Mammary epithelial cell (primary cell): Measurements from ENCODE around the gene KRT74.

Experiments used
- CTCF ChIP-seq, 2 donors: IDR thresholded peaks in 1 of 2; conservative IDR thresholded peaks in 1 of 2; 2 replicates each; pipeline ENCODE4 v1.5.1; 2011 to 2012; ENCODE audit warnings: inconsistent platforms in 2 of 2, low read length in 2 of 2, mild to moderate bottlenecking in 2 of 2, control low read depth in 1 of 2, low read depth in 1 of 2; ENCODE audit not compliant: insufficient read depth in 1 of 2; ENCODE audit errors: extremely low read depth in 1 of 2
- EZH2 ChIP-seq: IDR thresholded peaks from 2 replicates; pipeline ENCODE4 v1.6.1; 2012; ENCODE audit warnings: low read length, inconsistent platforms, borderline replicate concordance

GRCh38 chr12:52530905-52531304, 42.7 kb downstream of the KRT74 start:
- TF ChIP-seq CTCF (conservative IDR thresholded peaks at IDR 0.05 in 1 of 2, IDR thresholded peaks at IDR 0.05 in 1 of 2; ENCODE audit: extremely low read depth in 1 of 2, insufficient read depth in 1 of 2, low read depth in 1 of 2, low read length in 2 of 2) (no peak), EZH2 (no peak)
